ENCODE measurements around the gene OBSCN.

GRCh38 chr1:228231189-228231588 lies 23.3 kb downstream of the OBSCN start:
- TF ChIP-seq CTCF (IDR thresholded peaks at IDR 0.05) (no peak), ZFX (IDR thresholded peaks at IDR 0.05; ENCODE audit: borderline replicate concordance) (no peak)

Measured in 22Rv1 (cell line).